GM12872 (cell line): Measurements from ENCODE around the gene GARS1.

Experiments
- TF ChIP-seq, protein P1 (sequence below): IDR thresholded peaks from 3 replicates; pipeline ENCODE4 v1.5.1; 2011; ENCODE audit warnings: low read depth, mild to moderate bottlenecking, low read length, moderate library complexity; ENCODE audit not compliant: insufficient read depth

The GARS1 gene

GRCh38 chr7:30617359-30617758 lies 22.7 kb downstream of the GARS1 start:
- TF ChIP-seq, protein P1, sequence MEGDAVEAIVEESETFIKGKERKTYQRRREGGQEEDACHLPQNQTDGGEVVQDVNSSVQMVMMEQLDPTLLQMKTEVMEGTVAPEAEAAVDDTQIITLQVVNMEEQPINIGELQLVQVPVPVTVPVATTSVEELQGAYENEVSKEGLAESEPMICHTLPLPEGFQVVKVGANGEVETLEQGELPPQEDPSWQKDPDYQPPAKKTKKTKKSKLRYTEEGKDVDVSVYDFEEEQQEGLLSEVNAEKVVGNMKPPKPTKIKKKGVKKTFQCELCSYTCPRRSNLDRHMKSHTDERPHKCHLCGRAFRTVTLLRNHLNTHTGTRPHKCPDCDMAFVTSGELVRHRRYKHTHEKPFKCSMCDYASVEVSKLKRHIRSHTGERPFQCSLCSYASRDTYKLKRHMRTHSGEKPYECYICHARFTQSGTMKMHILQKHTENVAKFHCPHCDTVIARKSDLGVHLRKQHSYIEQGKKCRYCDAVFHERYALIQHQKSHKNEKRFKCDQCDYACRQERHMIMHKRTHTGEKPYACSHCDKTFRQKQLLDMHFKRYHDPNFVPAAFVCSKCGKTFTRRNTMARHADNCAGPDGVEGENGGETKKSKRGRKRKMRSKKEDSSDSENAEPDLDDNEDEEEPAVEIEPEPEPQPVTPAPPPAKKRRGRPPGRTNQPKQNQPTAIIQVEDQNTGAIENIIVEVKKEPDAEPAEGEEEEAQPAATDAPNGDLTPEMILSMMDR: no peak

- TF ChIP-seq, protein P1: no peak
Observed at GRCh38 chr7:30618080-30618676, 23.5 kb downstream of the GARS1 start.

- TF ChIP-seq, protein P1: no peak
Observed at GRCh38 chr7:30618961-30619360, 24.3 kb downstream of the GARS1 start.

DNA sequence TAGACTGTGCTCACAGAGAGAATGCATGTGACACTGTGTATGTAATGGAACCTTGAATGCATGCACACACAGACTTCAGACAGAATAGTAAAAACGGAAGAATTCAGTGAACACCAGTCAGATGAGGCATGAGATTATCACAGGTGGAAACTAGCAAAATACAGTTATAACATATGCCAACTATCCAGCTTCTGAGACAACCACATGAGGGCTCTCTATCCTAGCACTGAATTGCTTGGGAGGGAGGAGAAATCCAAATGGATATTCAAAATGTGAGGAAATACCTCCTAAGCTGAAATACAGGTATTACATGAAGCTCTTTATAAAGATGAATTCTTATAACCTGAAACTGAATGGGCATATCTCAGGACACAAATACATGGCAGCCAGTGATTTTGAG lies 30.6 kb downstream of the GARS1 start:
- TF ChIP-seq, protein P1: no peak

DNA sequence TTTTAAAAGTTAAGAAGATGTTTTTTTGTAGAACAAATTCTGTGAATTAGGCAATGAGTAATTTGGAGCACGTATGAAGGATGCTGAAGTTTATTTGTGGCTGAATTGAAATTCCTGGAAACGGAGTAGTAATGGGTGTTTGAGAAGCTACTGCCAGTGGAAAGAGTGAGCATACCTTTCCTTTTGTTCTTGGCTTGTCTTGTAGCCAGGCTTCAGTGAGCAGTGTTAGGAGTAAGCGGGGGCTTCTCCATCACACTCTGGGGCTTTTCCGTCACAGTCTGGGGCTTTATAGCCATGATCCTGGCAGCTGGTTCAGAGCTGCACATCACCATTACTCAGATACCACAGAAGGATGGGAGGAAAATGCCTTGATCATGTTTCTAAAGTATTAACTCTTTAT lies 32.3 kb downstream of the GARS1 start:
- TF ChIP-seq, protein P1: no peak

DNA sequence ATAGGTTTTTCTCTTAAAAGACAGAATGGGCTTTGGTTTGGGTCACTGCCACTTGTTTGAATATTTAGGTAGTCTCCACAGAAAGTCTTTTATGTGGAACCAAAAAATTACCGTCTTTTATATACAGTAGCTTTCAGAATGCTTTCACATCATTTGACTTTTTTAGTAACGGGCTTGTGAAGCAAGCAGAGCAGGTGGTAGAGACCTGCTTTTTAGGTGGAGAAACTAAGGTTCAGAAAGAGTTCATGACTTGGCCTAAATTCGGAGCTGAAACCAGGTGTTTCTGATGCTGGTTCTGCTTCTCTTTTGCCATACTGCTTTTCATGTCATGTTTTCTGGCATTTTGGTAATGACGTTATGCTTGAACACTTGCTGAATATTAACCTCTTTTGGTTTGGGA lies 36.3 kb downstream of the GARS1 start:
- TF ChIP-seq, protein P1: no peak

GRCh38 chr7:30633223-30633622 lies 38.5 kb downstream of the GARS1 start:
- TF ChIP-seq, protein P1: no peak

GRCh38 chr7:30634193-30634626 lies 39.5 kb downstream of the GARS1 start:
- TF ChIP-seq, protein P1: no peak
